C4-2B (cell line): ENCODE data around the gene VSIR.

Experiments
- ZFX ChIP-seq: fragments of 450-650 bp; IDR thresholded peaks from 2 replicates; pipeline ENCODE4 v1.6.1; 2017
- TF ChIP-seq, protein P1 (sequence below): fragments of 450-650 bp; conservative IDR thresholded peaks from 2 replicates; pipeline ENCODE4 v1.5.1; 2017; ENCODE audit warnings: mild to moderate bottlenecking

- TF ChIP-seq, protein P1, sequence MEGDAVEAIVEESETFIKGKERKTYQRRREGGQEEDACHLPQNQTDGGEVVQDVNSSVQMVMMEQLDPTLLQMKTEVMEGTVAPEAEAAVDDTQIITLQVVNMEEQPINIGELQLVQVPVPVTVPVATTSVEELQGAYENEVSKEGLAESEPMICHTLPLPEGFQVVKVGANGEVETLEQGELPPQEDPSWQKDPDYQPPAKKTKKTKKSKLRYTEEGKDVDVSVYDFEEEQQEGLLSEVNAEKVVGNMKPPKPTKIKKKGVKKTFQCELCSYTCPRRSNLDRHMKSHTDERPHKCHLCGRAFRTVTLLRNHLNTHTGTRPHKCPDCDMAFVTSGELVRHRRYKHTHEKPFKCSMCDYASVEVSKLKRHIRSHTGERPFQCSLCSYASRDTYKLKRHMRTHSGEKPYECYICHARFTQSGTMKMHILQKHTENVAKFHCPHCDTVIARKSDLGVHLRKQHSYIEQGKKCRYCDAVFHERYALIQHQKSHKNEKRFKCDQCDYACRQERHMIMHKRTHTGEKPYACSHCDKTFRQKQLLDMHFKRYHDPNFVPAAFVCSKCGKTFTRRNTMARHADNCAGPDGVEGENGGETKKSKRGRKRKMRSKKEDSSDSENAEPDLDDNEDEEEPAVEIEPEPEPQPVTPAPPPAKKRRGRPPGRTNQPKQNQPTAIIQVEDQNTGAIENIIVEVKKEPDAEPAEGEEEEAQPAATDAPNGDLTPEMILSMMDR: no peak
- TF ChIP-seq ZFX: no peak
Measured at GRCh38 chr10:71712170-71712569, 61.1 kb downstream of the VSIR start.
